Heart right ventricle (tissue), 16 donors: ENCODE data around the gene IL16. TPM values are rescaled to one million over a fixed set of nuclear protein-coding genes. Genes with fewer than 3 reads are reported as not detected.

Experiments
- ATAC-seq, 8 donors: fragments of 200-7000 bp; cut with Tn5 transposase; one replicate each; pipeline ENCODE4 v1.9.1; 2020; ENCODE audit warnings: mild to moderate bottlenecking in 8 of 8, moderate library complexity in 8 of 8, moderate number of reproducible peaks in 1 of 8
- DNase-seq, 2 donors: peaks; one replicate each; pipeline ENCODE4 v3.0.0-alpha.2; 2020
- H3K27ac ChIP-seq, 10 donors: fragments of 200-600 bp; sonication (generic) in 2 of 10; one replicate each; pipeline versions ENCODE4 v1.5.0 to v1.8.0; 2020 to 2022; ENCODE audit warnings: mild to moderate bottlenecking in 3 of 10
- H3K27me3 ChIP-seq, 7 donors: fragments of 200-600 bp; one replicate each; pipeline ENCODE4 v1.8.0; 2021 to 2022; ENCODE audit warnings: mild to moderate bottlenecking in 2 of 7
- H3K36me3 ChIP-seq, 9 donors: fragments of 200-600 bp; sonication (generic) in 1 of 9; one replicate each; pipeline versions ENCODE4 v1.5.0 to v1.8.0; 2020 to 2022; ENCODE audit warnings: mild to moderate bottlenecking in 2 of 9
- H3K4me1 ChIP-seq, 9 donors: fragments of 200-600 bp; sonication (generic) in 1 of 9; one replicate each; pipeline versions ENCODE4 v1.5.0 to v1.8.0; 2020 to 2022; ENCODE audit warnings: mild to moderate bottlenecking in 4 of 9
- H3K4me3 ChIP-seq, 10 donors: fragments of 200-600 bp; sonication (generic) in 2 of 10; one replicate each; pipeline versions ENCODE4 v1.5.0 to v1.8.0; 2020 to 2022; ENCODE audit warnings: mild to moderate bottlenecking in 7 of 10, moderate library complexity in 2 of 10
- H3K9me3 ChIP-seq, 11 donors: fragments of 200-600 bp in 10 of 11; sonication (generic) in 2 of 11; one replicate each; pipeline versions ENCODE4 v1.5.0 to v1.8.0; 2013 to 2022; ENCODE audit warnings: mild to moderate bottlenecking in 2 of 11, control low read depth in 1 of 11, moderate library complexity in 1 of 11
- WGBS, 2 donors: extraction: QIAGEN DNeasy Blood & Tissue Kit; methylation state at CpG; one replicate each; pipeline ENCODE4 v1.1.7; 2013; ENCODE audit warnings: inconsistent platforms in 1 of 2; 5-methylcytosine and 5-hydroxymethylcytosine counted together
- intact Hi-C, 10 donors: fragments of 100-400 bp; cut with DNase I; formaldehyde crosslinking; loops; one replicate each; pipeline versions ENCODE4 v1.11.1 to v1.14.2; 2022
- polyA plus RNA-seq, 2 donors: library from polyadenylated mRNA; stranded (reverse); fragments of 200-250 nt; gene quantifications; one replicate each; pipeline ENCODE4 v1.2.3, GENCODE V29; 2013
- total RNA-seq, 10 donors: library from RNA; stranded (reverse); fragmentation: NEBNext Ultra II Directional in 3 of 10; extraction: Animal tissue kit (Norgen Biotek cat#: 25700) in 3 of 10; gene quantifications; one replicate each; pipeline versions ENCODE4 v1.2.1 to v1.2.4, GENCODE V29; 2021 to 2023
- TF ChIP-seq, protein P1 (sequence below), 9 donors: fragments of 200-600 bp; sonication (generic) in 2 of 9; IDR thresholded peaks; one replicate each; pipeline versions ENCODE4 v1.5.0 to v1.8.0; 2021 to 2022; ENCODE audit warnings: antibody characterized with exemption in 9 of 9, mild to moderate bottlenecking in 5 of 9, moderate library complexity in 1 of 9
- donor health status: Arrhythmogenic right ventricular cardiomyopathy.
- donor health status: ischemic (EF 13 %, LVEDD 7.1; RV severe dilation, severe dysfunction).
- donor health status: healthy with polysubstance abuse.
- donor health status: DM: no; HTN: yes; CAD: no.
- donor health status: DM: no; HTN: no; CAD: no.
- donor health status: ischemic (EF 25% LVEDD 6.9; RV normal size, moderate dysfunction).
- donor health status: ischemic (EF 25% LVEDD 5.7; RV mildly dilated, moderate dysfunction).
- donor health status: healthy.
- donor health status: DM: yes; HTN: yes; CAD: no.
- donor health status: Ischemic cardiomyopathy.
- donor health status: ischemic (EF 35%, LVEDD 5.7; RV mildly dilated, moderate dysfunction).
- donor health status: nonischemic (EF 11% LVEDD 7.7; RV severe dilation, severe dysfunction).
- donor health status: DM: yes; HTN: yes; CAD: no.
- donor health status: PGD.
- donor health status: ischemic (EF 29% LVEDD 5.4; RV normal size, mild dysfunction).
- donor health status: nonischemic (EF 23%, LVEDD 6.1; RV moderate dilation, normal function).

IL16 gene
- total and polyA plus RNA-seq, 12 donors = 3.3 to 13.1 (median 4.2) TPM

DNA sequence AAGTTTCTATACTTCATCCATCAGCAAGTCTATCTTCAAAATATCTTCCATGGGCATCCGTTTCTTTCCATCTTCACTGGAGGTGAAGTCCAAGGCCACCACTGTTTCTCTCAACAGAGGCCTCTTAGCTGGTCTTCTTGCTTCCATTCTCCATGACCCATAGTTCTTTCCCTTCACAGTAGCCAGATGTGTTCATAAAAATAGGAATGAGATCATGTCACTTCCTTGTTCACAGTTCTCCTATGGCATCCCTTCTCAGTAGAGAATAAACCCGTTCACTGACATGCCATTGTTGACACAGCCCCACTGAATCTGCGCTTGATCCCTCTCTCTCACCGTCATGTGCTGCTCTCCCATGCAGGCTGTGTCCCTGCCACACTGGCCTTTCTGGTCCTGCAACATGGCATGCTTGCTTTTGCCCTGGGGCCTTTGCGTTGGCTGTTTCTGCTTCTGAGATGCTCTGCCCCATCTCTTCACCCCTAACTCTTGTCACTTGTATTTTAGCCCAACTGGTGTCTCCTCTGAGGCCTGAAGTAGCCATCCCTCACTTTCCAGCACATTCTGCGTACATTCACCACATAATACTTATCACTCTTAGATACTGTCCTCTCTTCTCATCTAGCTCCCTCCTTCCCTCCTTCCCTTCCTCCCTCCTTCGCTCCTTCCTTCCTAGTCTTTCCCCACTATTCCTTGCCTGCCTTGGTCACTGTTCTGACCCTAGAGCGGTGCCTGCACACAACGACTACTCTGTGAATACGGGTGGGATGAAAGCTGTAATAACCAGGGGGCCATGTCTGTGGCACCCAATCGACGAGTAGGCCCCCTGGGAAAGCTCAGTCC, 85.3 kb downstream of the IL16 start:
- Histone ChIP-seq H3K9me3 (peaks cover 0 to 11% (median 8%) of the 10 kb centered on the region in 11 donors), H3K27ac (no peak overlapping the region), H3K36me3 (peaks cover 0 to 60% (median 0%) of the 10 kb centered on the region in 9 donors), H3K4me3 (no peak overlapping the region), H3K27me3 (no peaks in the 10 kb centered on the region), H3K4me1 (peaks cover 0 to 33% (median 4%) of the 10 kb centered on the region in 9 donors)
- ATAC-seq (peak in 2 of 8 donors; percentile 31 to 44), DNase-seq (no peak)
- TF ChIP-seq, protein P1, sequence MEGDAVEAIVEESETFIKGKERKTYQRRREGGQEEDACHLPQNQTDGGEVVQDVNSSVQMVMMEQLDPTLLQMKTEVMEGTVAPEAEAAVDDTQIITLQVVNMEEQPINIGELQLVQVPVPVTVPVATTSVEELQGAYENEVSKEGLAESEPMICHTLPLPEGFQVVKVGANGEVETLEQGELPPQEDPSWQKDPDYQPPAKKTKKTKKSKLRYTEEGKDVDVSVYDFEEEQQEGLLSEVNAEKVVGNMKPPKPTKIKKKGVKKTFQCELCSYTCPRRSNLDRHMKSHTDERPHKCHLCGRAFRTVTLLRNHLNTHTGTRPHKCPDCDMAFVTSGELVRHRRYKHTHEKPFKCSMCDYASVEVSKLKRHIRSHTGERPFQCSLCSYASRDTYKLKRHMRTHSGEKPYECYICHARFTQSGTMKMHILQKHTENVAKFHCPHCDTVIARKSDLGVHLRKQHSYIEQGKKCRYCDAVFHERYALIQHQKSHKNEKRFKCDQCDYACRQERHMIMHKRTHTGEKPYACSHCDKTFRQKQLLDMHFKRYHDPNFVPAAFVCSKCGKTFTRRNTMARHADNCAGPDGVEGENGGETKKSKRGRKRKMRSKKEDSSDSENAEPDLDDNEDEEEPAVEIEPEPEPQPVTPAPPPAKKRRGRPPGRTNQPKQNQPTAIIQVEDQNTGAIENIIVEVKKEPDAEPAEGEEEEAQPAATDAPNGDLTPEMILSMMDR (IDR thresholded peaks at IDR 0.05) = no peak
- intact Hi-C loops = loop anchor here in 2 of 10 donors (5.0 to 10.0 kb wide), 2 partner anchors 53 to 105 kb away; no protein-coding TSS in a partner anchor
- WGBS, 2 donors = 91 to 92% methylated on average over 12 of the region's 12 CpGs

DNA sequence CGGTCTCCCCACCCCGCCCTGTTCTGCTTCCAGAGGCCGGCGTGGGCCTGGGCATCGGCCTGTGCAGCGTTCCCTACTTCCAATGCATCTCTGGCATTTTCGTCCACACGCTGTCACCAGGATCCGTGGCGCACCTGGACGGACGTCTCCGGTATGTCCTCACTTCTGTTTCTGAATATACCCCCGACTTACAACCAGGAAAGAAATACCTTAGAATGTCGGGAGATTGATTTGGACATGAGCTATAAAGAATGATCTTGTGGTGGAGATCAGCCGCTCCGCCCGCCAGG, 85.9 kb downstream of the IL16 start:
- Histone ChIP-seq H3K36me3 (peaks cover 0 to 66% (median 0%) of the 10 kb centered on the region in 9 donors), H3K9me3 (peaks cover 0 to 5% (median 2%) of the 10 kb centered on the region in 11 donors), H3K27ac (no peak overlapping the region), H3K27me3 (no peaks in the 10 kb centered on the region), H3K4me3 (no peak overlapping the region), H3K4me1 (peaks cover 0 to 39% (median 4%) of the 10 kb centered on the region in 9 donors)
- intact Hi-C loops = loop anchor here in 2 of 10 donors (5.0 to 10.0 kb wide), 2 partner anchors 52 to 105 kb away; no protein-coding TSS in a partner anchor
- ATAC-seq (no peak), DNase-seq (no peak)
- 95 to 97% methylated on average over 18 of the region's 18 CpGs for WGBS, 2 donors
- TF ChIP-seq, protein P1 (IDR thresholded peaks at IDR 0.05) = no peak

DNA sequence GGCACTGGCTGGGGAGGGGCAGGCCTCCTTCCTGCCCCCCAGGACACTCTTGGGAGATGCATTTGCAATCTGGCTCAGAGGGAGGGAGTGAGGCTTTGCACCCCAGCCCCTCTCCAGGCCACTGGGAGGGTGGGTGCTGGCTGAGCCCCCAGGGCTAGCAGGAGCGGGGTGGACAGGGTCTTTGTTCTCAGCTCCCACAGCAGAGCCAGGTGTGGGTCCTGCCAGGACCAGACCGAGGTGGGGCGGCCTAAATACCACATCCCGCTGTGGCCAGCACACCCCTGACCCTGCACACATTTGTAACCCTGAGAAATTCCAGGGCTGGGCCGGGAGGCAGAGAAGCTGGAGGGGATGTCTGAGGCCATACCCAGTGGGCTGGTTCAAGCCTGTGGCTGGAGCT, 86.2 kb downstream of the IL16 start:
- Histone ChIP-seq H3K9me3 (peaks cover 0 to 1% (median 0%) of the 10 kb centered on the region in 11 donors), H3K27me3 (no peaks in the 10 kb centered on the region), H3K36me3 (peaks cover 0 to 70% (median 0%) of the 10 kb centered on the region in 9 donors), H3K4me1 (peaks cover 0 to 39% (median 4%) of the 10 kb centered on the region in 9 donors), H3K27ac (no peak overlapping the region), H3K4me3 (no peak overlapping the region)
- 97% methylated on average over 5 of the region's 5 CpGs for WGBS, 2 donors
- intact Hi-C loops = loop anchor here in 2 of 10 donors (5.0 to 10.0 kb wide), 2 partner anchors 52 to 104 kb away; no protein-coding TSS in a partner anchor
- TF ChIP-seq, protein P1 (IDR thresholded peaks at IDR 0.05) = no peak
- DNase-seq = no peak
- ATAC-seq = no peak

DNA sequence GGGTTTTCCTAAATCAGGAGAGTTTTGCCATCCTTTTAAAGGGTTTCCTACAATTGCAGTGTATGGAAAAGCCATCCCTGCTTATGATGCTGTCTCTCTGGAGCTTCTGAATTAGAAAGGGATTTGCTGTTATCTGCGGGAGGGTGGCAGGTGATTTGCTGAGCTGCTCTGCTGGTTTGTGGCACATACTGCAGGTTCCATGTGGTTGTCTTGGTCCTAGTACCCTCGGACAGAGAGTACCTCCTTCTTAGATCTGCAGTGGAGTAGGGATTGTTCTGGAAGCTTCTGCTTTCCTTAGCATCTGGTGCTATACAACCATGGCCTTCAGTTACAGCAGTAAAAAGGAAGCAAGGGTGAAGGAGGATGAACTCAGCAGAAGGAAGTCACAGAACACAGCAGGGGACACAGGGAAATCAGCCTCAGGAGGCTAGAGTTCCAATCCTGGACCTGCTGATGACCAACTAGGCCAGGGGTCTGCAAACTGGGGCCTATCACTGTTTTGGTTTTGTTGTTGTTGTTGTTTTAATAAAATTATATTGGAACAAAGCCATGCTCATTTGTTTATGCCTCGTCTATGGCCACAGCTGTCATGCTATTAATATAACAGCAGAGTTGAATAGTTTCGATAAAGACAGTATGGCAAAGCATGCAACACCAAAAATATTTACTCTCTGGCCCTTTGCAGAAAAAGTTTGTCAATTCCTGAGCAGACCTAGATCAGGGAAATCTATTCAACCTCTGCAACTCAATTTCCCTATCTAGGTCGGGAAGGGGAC, 87.8 kb downstream of the IL16 start:
- DNase-seq (no peak), ATAC-seq (peak in 6 of 8 donors; percentile 13 to 72 (median 45))
- H3K4me3 ChIP-seq = no peak overlapping the region
- H3K36me3 ChIP-seq = peaks cover 0 to 70% (median 0%) of the 10 kb centered on the region in 9 donors
- WGBS, 2 donors = 63 to 64% methylated on average over 5 of the region's 5 CpGs
- peak overlapping the region in 2 of 10 donors; percentile 31 to 33 for H3K27ac ChIP-seq
- H3K4me1 ChIP-seq = peaks cover 0 to 39% (median 4%) of the 10 kb centered on the region in 9 donors
- H3K9me3 ChIP-seq = no peaks in the 10 kb centered on the region
- no peaks in the 10 kb centered on the region for H3K27me3 ChIP-seq
- TF ChIP-seq, protein P1 (IDR thresholded peaks at IDR 0.05) = no peak
- intact Hi-C loops = loop anchor here in 2 of 10 donors (5.0 to 10.0 kb wide), 2 partner anchors 50 to 103 kb away; no protein-coding TSS in a partner anchor
